ENCODE data around the gene SLC35A4. TPM values are rescaled to one million over a fixed set of nuclear protein-coding genes. Genes with fewer than 3 reads are reported as not detected.
"Not testable (repeated sequence)": the region's sequence is repeated elsewhere in the genome, so short reads cannot be mapped to it uniquely, and the experiment has no call there.

SLC35A4 gene
- total and polyA plus RNA-seq, 4 donors = 17.5 to 37.0 (median 26.6) TPM

- Histone ChIP-seq H3K36me3 (ENCODE audit: control insufficient read depth in 4 of 4, insufficient read depth in 3 of 4, low read depth in 1 of 4, low read length in 3 of 4) (no peaks in the 10 kb centered on the region), H3K4me1 (ENCODE audit: control insufficient read depth in 4 of 4, insufficient read depth in 4 of 4, low read length in 3 of 4) (peaks cover 11 to 40% (median 31%) of the 10 kb centered on the region in 4 donors), H3K9ac (ENCODE audit: low read depth in 1 of 2, low read length in 2 of 2) (no peak overlapping the region), H3K9me3 (ENCODE audit: control insufficient read depth in 4 of 4, low read length in 3 of 4) (no peaks in the 10 kb centered on the region), H3K27me3 (ENCODE audit: control insufficient read depth in 4 of 4, insufficient read depth in 4 of 4, low read length in 3 of 4) (no peaks in the 10 kb centered on the region), H3K4me3 (ENCODE audit: low read depth in 1 of 3, low read length in 3 of 3) (no peak overlapping the region), H3K27ac (ENCODE audit: low read depth in 1 of 2, low read length in 2 of 2) (peak overlapping the region; percentile 69 to 76)
- WGBS = 58% methylated on average over 8 of the region's 8 CpGs
- TF ChIP-seq NR2F2 (IDR thresholded peaks at IDR 0.05) (peak; percentile 16), ATF3 (IDR thresholded peaks at IDR 0.05) (no peak), CTCF (IDR thresholded peaks at IDR 0.05; ENCODE audit: low read depth, low read length, missing input control) (peak; percentile 77), TAF1 (conservative IDR thresholded peaks at IDR 0.05) (no peak), JUND (IDR thresholded peaks at IDR 0.05) (peak in 1 of 2 donors; percentile 11), RAD21 (IDR thresholded peaks at IDR 0.05) (peak; percentile 96 to 98), RXRA (IDR thresholded peaks at IDR 0.05) (peak; percentile 60 to 71), HNF4A (conservative IDR thresholded peaks at IDR 0.05) (peak; percentile 14 to 46)
- no peak for DNase-seq (ENCODE audit: low spot score)
These were observed 10.7 kb downstream of the SLC35A4 start for GRCh38 chr5:140575309-140575708.

GRCh38 chr5:140576776-140577201 is 12.2 kb downstream of the SLC35A4 start:
- 75% methylated on average over 2 of the region's 2 CpGs for WGBS
- DNase-seq (ENCODE audit: low spot score) = no peak
- Histone ChIP-seq H3K27me3 (ENCODE audit: control insufficient read depth in 4 of 4, insufficient read depth in 4 of 4, low read length in 3 of 4) (no peaks in the 10 kb centered on the region), H3K27ac (ENCODE audit: low read depth in 1 of 2, low read length in 2 of 2) (no peak overlapping the region), H3K9ac (ENCODE audit: low read depth in 1 of 2, low read length in 2 of 2) (no peak overlapping the region), H3K9me3 (ENCODE audit: control insufficient read depth in 4 of 4, low read length in 3 of 4) (no peaks in the 10 kb centered on the region), H3K4me3 (ENCODE audit: low read depth in 1 of 3, low read length in 3 of 3) (no peak overlapping the region), H3K36me3 (ENCODE audit: control insufficient read depth in 4 of 4, insufficient read depth in 3 of 4, low read depth in 1 of 4, low read length in 3 of 4) (no peaks in the 10 kb centered on the region), H3K4me1 (ENCODE audit: control insufficient read depth in 4 of 4, insufficient read depth in 4 of 4, low read length in 3 of 4) (peaks cover 10 to 26% (median 21%) of the 10 kb centered on the region in 4 donors)
- TF ChIP-seq REST (IDR thresholded peaks at IDR 0.05) (no peak), GABPA (IDR thresholded peaks at IDR 0.05 in 1 of 2, conservative IDR thresholded peaks at IDR 0.05 in 1 of 2) (no peak), HNF4A (conservative IDR thresholded peaks at IDR 0.05) (no peak), SP1 (IDR thresholded peaks at IDR 0.05) (no peak), RAD21 (IDR thresholded peaks at IDR 0.05) (no peak), CTCF (IDR thresholded peaks at IDR 0.05; ENCODE audit: low read depth, low read length, missing input control) (no peak), TAF1 (conservative IDR thresholded peaks at IDR 0.05) (no peak), NR2F2 (IDR thresholded peaks at IDR 0.05) (no peak), FOXA2 (IDR thresholded peaks at IDR 0.05) (no peak), MAX (IDR thresholded peaks at IDR 0.05) (no peak), JUND (IDR thresholded peaks at IDR 0.05) (no peak), HNF4G (IDR thresholded peaks at IDR 0.05) (no peak), ATF3 (IDR thresholded peaks at IDR 0.05) (no peak), EGR1 (IDR thresholded peaks at IDR 0.05; ENCODE audit: low read depth in 2 of 2) (no peak), FOXA1 (IDR thresholded peaks at IDR 0.05) (no peak), RXRA (IDR thresholded peaks at IDR 0.05) (no peak)

- peaks cover 4 to 11% (median 7%) of the 10 kb centered on the region in 4 donors for H3K4me1 ChIP-seq (ENCODE audit: control insufficient read depth in 4 of 4, insufficient read depth in 4 of 4, low read length in 3 of 4)
- not testable (repeated sequence) for H3K4me3 ChIP-seq (ENCODE audit: low read depth in 1 of 3, low read length in 3 of 3); H3K27ac ChIP-seq (ENCODE audit: low read depth in 1 of 2, low read length in 2 of 2); H3K9ac ChIP-seq (ENCODE audit: low read depth in 1 of 2, low read length in 2 of 2); DNase-seq (ENCODE audit: low spot score); H3K36me3 ChIP-seq (ENCODE audit: control insufficient read depth in 4 of 4, insufficient read depth in 3 of 4, low read depth in 1 of 4, low read length in 3 of 4); H3K9me3 ChIP-seq (ENCODE audit: control insufficient read depth in 4 of 4, low read length in 3 of 4); H3K27me3 ChIP-seq (ENCODE audit: control insufficient read depth in 4 of 4, insufficient read depth in 4 of 4, low read length in 3 of 4)
- WGBS = 93% methylated on average over 6 of the region's 6 CpGs
These were observed 14.6 kb downstream of the SLC35A4 start for GRCh38 chr5:140579188-140579747.
